Effector memory CD8-positive, alpha-beta T cell (primary cell): Measurements from ENCODE around the gene PLCD3.
A peak's percentile ranks its signal among the peaks of the same experiment; 100 is the strongest.

Experiments used
- ATAC-seq: fragments of 150-1000 bp; cut with Tn5 transposase; replicated peaks from 2 replicates; pipeline ENCODE4 v1.10.0; 2021; ENCODE audit warnings: mild to moderate bottlenecking, moderate library complexity
- DNase-seq, 3 experiments: peaks; one replicate each; pipeline ENCODE4 v3.0.0; 2021
- H3K27ac Mint-ChIP-seq, 2 donors: one replicate each; pipeline ENCODE4 v1.8.0; 2022; ENCODE audit warnings: mild to moderate bottlenecking in 2 of 2, mixed read lengths in 2 of 2, moderate library complexity in 2 of 2
- H3K27me3 Mint-ChIP-seq, 2 donors: one replicate each; pipeline ENCODE4 v1.8.0; 2022; ENCODE audit warnings: mixed read lengths in 2 of 2
- H3K36me3 Mint-ChIP-seq: one replicate; pipeline ENCODE4 v1.8.0; 2022; ENCODE audit warnings: mild to moderate bottlenecking, moderate library complexity, mixed read lengths; ENCODE audit not compliant: insufficient read depth
- H3K4me1 Mint-ChIP-seq, 2 donors: one replicate each; pipeline ENCODE4 v1.8.0; 2022; ENCODE audit warnings: low read depth in 2 of 2, mixed read lengths in 2 of 2
- H3K4me3 Mint-ChIP-seq, 2 donors: one replicate each; pipeline ENCODE4 v1.8.0; 2022; ENCODE audit warnings: mild to moderate bottlenecking in 2 of 2, mixed read lengths in 2 of 2, moderate library complexity in 2 of 2
- H3K9me3 Mint-ChIP-seq, 2 donors: one replicate each; pipeline ENCODE4 v1.8.0; 2022; ENCODE audit warnings: mixed read lengths in 2 of 2

PLCD3 gene

GRCh38 chr17:45104907-45105624 is 27.2 kb downstream of the PLCD3 start:
- no peak for DNase-seq
- ATAC-seq, result no peak
- Mint-ChIP-seq H3K4me3 (no peak overlapping the region), H3K4me1 (no peaks in the 10 kb centered on the region), H3K36me3 (peaks cover 59% of the 10 kb centered on the region), H3K27me3 (no peaks in the 10 kb centered on the region), H3K27ac (no peak overlapping the region), H3K9me3 (no peaks in the 10 kb centered on the region)

- Mint-ChIP-seq H3K4me3 (no peak overlapping the region), H3K36me3 (peaks cover 65% of the 10 kb centered on the region), H3K27me3 (no peaks in the 10 kb centered on the region), H3K27ac (no peak overlapping the region), H3K4me1 (no peaks in the 10 kb centered on the region), H3K9me3 (no peaks in the 10 kb centered on the region)
- ATAC-seq, result no peak
- no peak for DNase-seq
These were observed 27.8 kb downstream of the PLCD3 start for GRCh38 chr17:45104497-45104896.

GRCh38 chr17:45104029-45104428 is 28.3 kb downstream of the PLCD3 start:
- Mint-ChIP-seq H3K36me3 (peaks cover 69% of the 10 kb centered on the region), H3K4me1 (peaks cover 0 to under 1% of the 10 kb centered on the region in 2 donors), H3K4me3 (no peak overlapping the region), H3K27me3 (no peaks in the 10 kb centered on the region), H3K27ac (no peak overlapping the region), H3K9me3 (no peaks in the 10 kb centered on the region)
- no peak for ATAC-seq
- no peak for DNase-seq

- Mint-ChIP-seq H3K4me1 (peaks cover 0 to 3% of the 10 kb centered on the region in 2 donors), H3K36me3 (peaks cover 72% of the 10 kb centered on the region)
- no peak for ATAC-seq
These were observed 29.0 kb downstream of the PLCD3 start for GRCh38 chr17:45103269-45103795.

GRCh38 chr17:45102856-45103255 is 29.5 kb downstream of the PLCD3 start:
- Mint-ChIP-seq H3K4me1 (peaks cover 1 to 3% of the 10 kb centered on the region in 2 donors), H3K27me3 (no peaks in the 10 kb centered on the region), H3K27ac (no peak overlapping the region), H3K4me3 (no peak overlapping the region), H3K36me3 (peaks cover 72% of the 10 kb centered on the region), H3K9me3 (no peaks in the 10 kb centered on the region)
- no peak for ATAC-seq
- no peak for DNase-seq

More at GRCh38 chr17:45103269-45103795, 29.0 kb downstream of the PLCD3 start:
- DNase-seq, result no peak
- no peaks in the 10 kb centered on the region for H3K9me3 Mint-ChIP-seq
- H3K27me3 Mint-ChIP-seq, result no peaks in the 10 kb centered on the region
- H3K4me3 Mint-ChIP-seq, result no peak overlapping the region
- H3K27ac Mint-ChIP-seq, result no peak overlapping the region

DNA sequence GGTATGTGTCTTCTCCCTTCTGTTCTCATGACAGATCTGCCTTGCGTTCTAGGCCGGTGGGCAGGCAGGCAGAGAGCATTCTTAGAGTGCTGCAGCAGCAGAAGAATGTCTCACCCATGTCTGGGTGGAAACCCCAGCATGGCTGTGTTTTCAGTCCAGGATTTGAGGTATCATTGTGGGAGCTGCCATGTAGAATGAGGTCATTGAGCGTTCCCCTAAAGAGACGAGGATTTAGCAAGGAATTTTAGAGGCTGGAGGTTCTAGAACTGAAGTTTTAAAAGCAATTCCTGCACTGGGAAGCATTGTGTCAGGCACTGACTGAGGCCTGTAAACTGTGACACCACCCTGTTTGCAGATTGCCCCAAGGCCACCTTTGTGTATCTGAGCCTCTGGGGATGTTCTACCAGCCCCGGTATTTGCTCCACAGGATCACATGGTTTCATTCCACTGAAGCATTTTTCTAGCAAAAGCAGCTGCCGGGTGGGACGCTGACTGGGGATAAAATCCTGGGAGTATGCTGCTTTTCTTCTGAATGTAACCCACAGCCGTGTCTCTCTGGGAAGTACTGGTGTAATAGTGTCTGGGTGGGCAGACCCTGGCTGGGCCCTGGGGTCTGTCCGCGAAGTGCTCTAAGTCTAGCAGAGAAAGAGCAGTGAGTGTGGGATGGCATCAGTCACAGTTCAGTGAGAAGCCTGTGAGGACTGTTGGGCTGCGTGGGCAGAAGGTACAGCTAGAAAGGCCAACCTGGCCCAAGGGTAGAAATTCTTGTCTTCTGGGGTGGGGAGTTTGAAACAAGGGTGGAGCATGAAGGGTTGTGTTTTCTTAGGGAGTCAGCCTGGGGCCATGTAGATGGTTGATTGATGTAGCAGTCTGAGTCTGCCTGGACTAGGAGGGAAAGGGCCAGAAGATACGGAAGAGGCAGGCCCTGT is 30.2 kb downstream of the PLCD3 start:
- no peaks in the 10 kb centered on the region for H3K27me3 Mint-ChIP-seq
- H3K36me3 Mint-ChIP-seq, result peaks cover 76% of the 10 kb centered on the region
- no peak for DNase-seq
- peaks cover 1 to 3% of the 10 kb centered on the region in 2 donors for H3K4me1 Mint-ChIP-seq
- no peak for ATAC-seq
- H3K9me3 Mint-ChIP-seq, result no peaks in the 10 kb centered on the region
- no peak overlapping the region for H3K4me3 Mint-ChIP-seq
- H3K27ac Mint-ChIP-seq, result no peak overlapping the region

DNA sequence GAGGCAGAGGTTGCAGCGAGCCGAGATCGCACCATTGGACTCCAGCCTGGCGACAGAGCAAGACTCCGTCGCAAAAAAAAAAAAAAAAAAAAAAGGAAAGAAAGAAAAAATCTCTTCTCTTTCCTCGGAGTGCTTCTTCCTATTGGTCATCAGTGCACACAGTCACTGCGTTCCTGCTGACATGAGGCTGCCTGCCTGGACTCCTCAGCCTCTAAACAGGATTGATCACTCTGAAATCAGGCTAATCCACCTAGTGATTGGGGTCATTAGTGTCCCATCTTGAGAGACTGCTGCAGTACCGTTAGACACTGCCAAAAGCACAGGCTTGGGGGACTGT is 30.8 kb downstream of the PLCD3 start:
- Mint-ChIP-seq H3K4me1 (peaks cover 1 to 3% of the 10 kb centered on the region in 2 donors), H3K36me3 (peaks cover 78% of the 10 kb centered on the region), H3K27me3 (no peaks in the 10 kb centered on the region), H3K9me3 (no peaks in the 10 kb centered on the region), H3K27ac (no peak overlapping the region), H3K4me3 (no peak overlapping the region)
- DNase-seq (no peak), ATAC-seq (no peak)

DNA sequence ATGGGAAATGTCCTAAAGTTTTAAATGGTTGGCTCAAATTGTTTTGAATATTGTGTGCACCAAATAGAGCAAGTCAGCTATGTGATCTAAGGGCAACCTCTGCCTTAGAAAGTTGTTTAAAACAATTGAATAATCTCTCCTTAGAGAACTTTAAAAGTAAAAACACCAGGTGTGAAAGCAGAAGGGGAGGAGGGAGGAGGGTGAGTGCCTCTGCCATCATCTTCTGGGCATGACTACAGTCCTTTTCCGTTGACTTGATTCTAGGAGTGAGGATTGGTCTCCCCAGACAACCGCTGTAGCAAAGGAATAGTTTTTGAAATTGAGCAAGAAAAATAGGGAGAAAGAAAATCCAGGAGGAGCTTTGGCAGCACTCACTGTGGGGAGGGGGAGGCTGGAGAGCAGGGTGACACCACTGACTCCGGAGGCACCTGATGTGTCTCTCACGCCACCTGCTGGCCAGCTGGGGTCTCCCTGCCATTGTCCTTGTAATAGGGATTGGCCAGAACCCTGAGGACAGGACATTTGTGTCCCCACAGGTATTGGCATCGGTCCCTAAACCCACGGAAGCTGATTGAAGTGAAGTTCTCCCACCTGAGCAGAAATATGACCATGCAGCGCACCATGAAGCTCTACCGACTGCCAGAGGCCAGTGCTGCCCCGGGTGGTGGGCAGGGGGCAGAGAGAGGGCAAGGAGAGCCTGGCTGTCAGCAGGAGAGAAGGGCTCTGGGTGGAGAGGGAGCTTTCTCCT is 33.3 kb downstream of the PLCD3 start:
- peaks cover 3% of the 10 kb centered on the region in 2 donors for H3K4me1 Mint-ChIP-seq
- peaks cover 84% of the 10 kb centered on the region for H3K36me3 Mint-ChIP-seq
- DNase-seq, result peak; percentile 58 to 73 (median 66)
- no peaks in the 10 kb centered on the region for H3K27me3 Mint-ChIP-seq
- no peak overlapping the region for H3K4me3 Mint-ChIP-seq
- peak overlapping the region in 1 of 2 donors; percentile 79 for H3K27ac Mint-ChIP-seq
- no peaks in the 10 kb centered on the region for H3K9me3 Mint-ChIP-seq
- peak; percentile 78 for ATAC-seq

GRCh38 chr17:45098081-45098868 is 34.0 kb downstream of the PLCD3 start:
- DNase-seq (no peak), ATAC-seq (no peak)
- Mint-ChIP-seq H3K4me1 (peaks cover 3% of the 10 kb centered on the region in 2 donors), H3K9me3 (no peaks in the 10 kb centered on the region), H3K36me3 (peaks cover 83% of the 10 kb centered on the region), H3K4me3 (no peak overlapping the region), H3K27ac (peak overlapping the region in 1 of 2 donors; percentile 79), H3K27me3 (no peaks in the 10 kb centered on the region)

GRCh38 chr17:45096926-45097325 is 35.4 kb downstream of the PLCD3 start:
- no peaks in the 10 kb centered on the region for H3K27me3 Mint-ChIP-seq
- H3K4me1 Mint-ChIP-seq, result peaks cover 3% of the 10 kb centered on the region in 2 donors
- H3K36me3 Mint-ChIP-seq, result peaks cover 79% of the 10 kb centered on the region
- DNase-seq (no peak), ATAC-seq (no peak)
- H3K9me3 Mint-ChIP-seq, result no peaks in the 10 kb centered on the region
- H3K4me3 Mint-ChIP-seq, result no peak overlapping the region
- peak overlapping the region in 1 of 2 donors; percentile 46 for H3K27ac Mint-ChIP-seq

GRCh38 chr17:45096141-45096540 is 36.2 kb downstream of the PLCD3 start:
- Mint-ChIP-seq H3K27me3 (no peaks in the 10 kb centered on the region), H3K27ac (peak overlapping the region in 1 of 2 donors; percentile 46), H3K9me3 (no peaks in the 10 kb centered on the region), H3K4me1 (peaks cover 3% of the 10 kb centered on the region in 2 donors), H3K36me3 (peaks cover 78% of the 10 kb centered on the region), H3K4me3 (no peak overlapping the region)
- ATAC-seq (no peak), DNase-seq (no peak)

GRCh38 chr17:45093444-45094110 is 38.7 kb downstream of the PLCD3 start:
- no peaks in the 10 kb centered on the region for H3K27me3 Mint-ChIP-seq
- ATAC-seq, result no peak
- DNase-seq, result no peak
- peaks cover 0 to 3% of the 10 kb centered on the region in 2 donors for H3K4me1 Mint-ChIP-seq
- no peak overlapping the region for H3K4me3 Mint-ChIP-seq
- H3K27ac Mint-ChIP-seq, result no peak overlapping the region
- H3K36me3 Mint-ChIP-seq, result peaks cover 73% of the 10 kb centered on the region
- H3K9me3 Mint-ChIP-seq, result no peaks in the 10 kb centered on the region
